Karpas-422 (cell line): Measurements from ENCODE around the gene PIF1. TPM values are rescaled to one million over a fixed set of nuclear protein-coding genes. Genes with fewer than 3 reads are reported as not detected.
A peak's percentile ranks its signal among the peaks of the same experiment; 100 is the strongest.
"Not testable (repeated sequence)": the region's sequence is repeated elsewhere in the genome, so short reads cannot be mapped to it uniquely, and the experiment has no call there.

ENCODE experiments used
- DNase-seq: peaks from one replicate; pipeline ENCODE4 v3.0.0-alpha.2; 2015
- H2AFZ ChIP-seq: fragments of 200-600 bp; sonication (generic); 2 replicates; pipeline ENCODE4 v1.6.1; 2014; ENCODE audit warnings: antibody characterized with exemption, low read length, mixed read lengths
- H3K27ac ChIP-seq: fragments of 200-600 bp; sonication (generic); 2 replicates; pipeline ENCODE4 v1.5.1; 2014; ENCODE audit warnings: mild to moderate bottlenecking, low read length, moderate library complexity
- H3K27me3 ChIP-seq: fragments of 200-600 bp; sonication (generic); 2 replicates; pipeline ENCODE4 v1.6.1; 2014; ENCODE audit warnings: low read length, mixed read lengths
- H3K36me3 ChIP-seq: fragments of 200-600 bp; sonication (generic); 2 replicates; pipeline ENCODE4 v1.6.1; 2014; ENCODE audit warnings: low read length, mixed read lengths; ENCODE audit not compliant: insufficient read depth
- H3K4me1 ChIP-seq: fragments of 200-600 bp; sonication (generic); 2 replicates; pipeline ENCODE4 v1.6.1; 2014; ENCODE audit warnings: mild to moderate bottlenecking, low read length, mixed read lengths
- H3K4me2 ChIP-seq: fragments of 200-600 bp; sonication (generic); 2 replicates; pipeline ENCODE4 v1.6.1; 2014; ENCODE audit warnings: low read length, low read depth, mild to moderate bottlenecking; ENCODE audit not compliant: poor library complexity, severe bottlenecking
- H3K4me3 ChIP-seq: fragments of 200-600 bp; sonication (generic); 2 replicates; pipeline ENCODE4 v1.5.1; 2014; ENCODE audit warnings: mild to moderate bottlenecking, antibody characterized with exemption, low read length, mixed read lengths
- H3K79me2 ChIP-seq: fragments of 200-600 bp; sonication (generic); 2 replicates; pipeline ENCODE4 v1.6.1; 2014; ENCODE audit warnings: mild to moderate bottlenecking, low read length, mixed read lengths
- H3K9ac ChIP-seq: fragments of 200-600 bp; sonication (generic); 2 replicates; pipeline ENCODE4 v1.6.0; 2014; ENCODE audit warnings: low read length
- H3K9me2 ChIP-seq: fragments of 200-600 bp; sonication (generic), shearing (Covaris generic); replicated peaks from 2 replicates; pipeline ENCODE4 v1.6.0; 2014; ENCODE audit warnings: mild to moderate bottlenecking, low read length, moderate library complexity; ENCODE audit not compliant: insufficient read depth
- H3K9me3 ChIP-seq: fragments of 300-700, 200-600 bp; sonication (generic); 2 replicates; pipeline ENCODE4 v1.6.1; 2014; ENCODE audit warnings: low read length, mixed read lengths
- H4K20me1 ChIP-seq: fragments of 200-600 bp; sonication (generic); 2 replicates; pipeline ENCODE4 v1.6.1; 2014; ENCODE audit warnings: mild to moderate bottlenecking, antibody characterized with exemption, low read length, low read depth; ENCODE audit not compliant: insufficient read depth
- total RNA-seq: library from RNA; depleted of rRNA; stranded (reverse); fragments of >200 nt; shearing (Covaris generic); gene quantifications from 2 replicates; pipeline ENCODE4 v1.2.3, GENCODE V29; 2014; ENCODE audit warnings: low replicate concordance

PIF1 gene
- total RNA-seq, 1 experiment from 2014 or later = 18.6 TPM

DNA sequence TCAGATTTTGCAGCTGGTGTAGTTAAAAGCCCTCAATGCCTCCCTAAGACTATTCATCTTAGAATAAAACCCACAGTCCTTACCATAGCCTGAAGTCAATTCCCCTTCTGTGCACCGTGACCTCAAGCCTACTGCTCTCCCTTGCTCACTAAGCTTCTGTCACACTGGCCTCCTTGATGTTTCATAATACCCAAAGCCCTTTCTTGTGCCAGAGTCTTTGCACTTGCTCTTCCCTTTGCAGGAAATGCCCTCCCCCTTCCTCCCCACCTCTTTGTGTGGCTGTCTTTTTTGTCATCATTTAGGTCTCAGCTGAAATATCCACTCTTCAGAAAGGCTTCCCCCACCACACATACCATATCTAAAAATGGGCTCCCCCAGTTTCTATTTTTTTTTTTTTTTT is 12.1 kb upstream of the PIF1 start:
- H3K4me1 ChIP-seq = peaks cover 22% of the 10 kb centered on the region
- no peak overlapping the region for H3K27ac ChIP-seq
- H3K79me2 ChIP-seq = peaks cover 6% of the 10 kb centered on the region; the same call in 1 of the 2 replicates
- no peaks in the 10 kb centered on the region for H3K27me3 ChIP-seq
- H3K9me3 ChIP-seq = no peaks in the 10 kb centered on the region
- no peaks in the 10 kb centered on the region for H3K9me2 ChIP-seq
- no peak overlapping the region for H3K4me3 ChIP-seq
- H3K9ac ChIP-seq = no peak overlapping the region
- no peak overlapping the region for H2AFZ ChIP-seq
- H3K36me3 ChIP-seq = no peaks in the 10 kb centered on the region
- no peaks in the 10 kb centered on the region for H4K20me1 ChIP-seq
- no peak overlapping the region for H3K4me2 ChIP-seq
- DNase-seq = no peak

DNA sequence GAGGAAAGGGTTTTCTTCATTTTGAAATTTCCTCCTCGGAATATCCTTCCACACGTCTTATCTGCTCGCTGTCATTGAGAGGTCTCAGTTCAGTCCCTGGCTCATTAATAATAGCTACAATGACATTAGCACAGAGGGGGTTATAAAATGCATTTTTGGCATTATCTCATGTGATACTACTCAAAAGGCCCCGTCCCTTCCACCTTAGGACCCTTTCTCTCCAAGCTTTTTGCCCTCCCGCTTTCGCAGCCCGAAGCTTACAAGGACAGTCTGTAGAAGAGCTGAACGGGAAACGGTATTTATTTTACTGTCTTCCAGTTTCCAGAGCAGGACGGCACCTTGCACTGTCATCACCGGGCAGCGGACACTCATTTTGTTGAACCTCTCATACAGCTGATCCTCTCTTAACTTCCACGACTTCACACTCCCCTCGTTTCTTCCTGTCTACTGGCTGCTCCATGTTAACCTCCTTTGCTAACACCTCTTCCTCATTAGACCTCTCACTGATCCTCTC is 10.6 kb upstream of the PIF1 start:
- no peaks in the 10 kb centered on the region for H3K79me2 ChIP-seq
- H3K27ac ChIP-seq = no peak overlapping the region
- H3K4me1 ChIP-seq = peaks cover 15% of the 10 kb centered on the region

DNA sequence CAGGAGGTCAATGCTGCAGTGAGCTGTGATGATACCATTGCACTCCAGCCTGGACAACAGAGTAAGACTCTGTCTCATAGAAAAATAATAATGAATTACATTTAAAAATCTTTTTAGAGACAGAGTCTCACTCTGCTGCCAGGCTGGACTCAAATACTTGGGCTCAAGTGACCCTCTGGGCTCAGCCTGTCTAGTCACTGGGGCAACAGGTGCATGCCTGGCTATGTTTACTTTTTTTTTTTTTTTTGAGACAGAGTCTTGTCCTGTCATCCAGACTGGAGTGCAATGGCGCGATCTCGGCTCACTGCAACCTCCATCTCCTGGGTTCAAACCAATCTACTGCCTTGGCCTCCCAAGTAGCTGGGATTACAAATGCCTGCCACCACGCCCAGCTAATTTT is 8.2 kb upstream of the PIF1 start:
- H3K36me3 ChIP-seq = no peaks in the 10 kb centered on the region
- no peak overlapping the region for H3K4me3 ChIP-seq

More for the DNA sequence above, 10.6 kb upstream of the PIF1 start:
- no peaks in the 10 kb centered on the region for H3K27me3 ChIP-seq
- peak overlapping the region; percentile 31; the same call in 1 of the 2 replicates for H2AFZ ChIP-seq
- H3K9me2 ChIP-seq = no peaks in the 10 kb centered on the region
- DNase-seq = no peak
- H3K36me3 ChIP-seq = no peaks in the 10 kb centered on the region
- H3K4me2 ChIP-seq = peak overlapping the region; percentile 43
- H3K9me3 ChIP-seq = no peaks in the 10 kb centered on the region
- H4K20me1 ChIP-seq = no peaks in the 10 kb centered on the region
- H3K4me3 ChIP-seq = no peak overlapping the region
- H3K9ac ChIP-seq = peak overlapping the region; percentile 23; the same call in 1 of the 2 replicates

DNA sequence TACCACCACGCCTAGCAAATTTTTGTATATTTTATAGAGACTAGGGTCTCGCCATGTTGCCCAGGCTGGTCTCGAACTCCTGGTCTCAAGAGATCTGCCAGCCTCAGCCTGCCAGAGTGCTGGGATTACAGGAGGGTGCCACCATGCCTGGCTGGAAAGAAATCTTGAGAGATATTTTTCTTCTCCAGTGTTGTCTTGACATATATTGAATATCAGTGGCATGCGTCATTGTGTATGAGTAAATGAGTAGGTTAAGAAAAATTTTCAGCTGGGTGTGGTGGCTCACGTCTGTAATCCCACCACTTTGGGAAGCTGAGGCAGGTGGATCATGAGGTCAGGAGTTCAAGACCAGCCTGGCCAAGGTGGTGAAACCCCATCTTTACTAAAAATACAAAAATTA is 3.5 kb upstream of the PIF1 start:
- Histone ChIP-seq H4K20me1 (no peaks in the 10 kb centered on the region), H3K27me3 (no peaks in the 10 kb centered on the region), H2AFZ (no peak overlapping the region), H3K4me2 (no peak overlapping the region), H3K27ac (no peak overlapping the region), H3K4me3 (no peak overlapping the region), H3K4me1 (peaks cover 17% of the 10 kb centered on the region), H3K9ac (no peak overlapping the region), H3K79me2 (peaks cover 16% of the 10 kb centered on the region; the same call in 1 of the 2 replicates), H3K9me3 (no peaks in the 10 kb centered on the region), H3K9me2 (no peaks in the 10 kb centered on the region), H3K36me3 (no peaks in the 10 kb centered on the region)
- DNase-seq = no peak

More for the DNA sequence above, 8.2 kb upstream of the PIF1 start:
- H3K4me2 ChIP-seq = no peak overlapping the region
- H3K4me1 ChIP-seq = peaks cover 10% of the 10 kb centered on the region
- H2AFZ ChIP-seq = no peak overlapping the region
- no peak overlapping the region for H3K27ac ChIP-seq
- H3K9me2 ChIP-seq = no peaks in the 10 kb centered on the region
- H3K79me2 ChIP-seq = no peaks in the 10 kb centered on the region
- H3K9ac ChIP-seq = no peak overlapping the region
- no peak for DNase-seq
- no peaks in the 10 kb centered on the region for H4K20me1 ChIP-seq
- H3K27me3 ChIP-seq = no peaks in the 10 kb centered on the region
- H3K9me3 ChIP-seq = no peaks in the 10 kb centered on the region

DNA sequence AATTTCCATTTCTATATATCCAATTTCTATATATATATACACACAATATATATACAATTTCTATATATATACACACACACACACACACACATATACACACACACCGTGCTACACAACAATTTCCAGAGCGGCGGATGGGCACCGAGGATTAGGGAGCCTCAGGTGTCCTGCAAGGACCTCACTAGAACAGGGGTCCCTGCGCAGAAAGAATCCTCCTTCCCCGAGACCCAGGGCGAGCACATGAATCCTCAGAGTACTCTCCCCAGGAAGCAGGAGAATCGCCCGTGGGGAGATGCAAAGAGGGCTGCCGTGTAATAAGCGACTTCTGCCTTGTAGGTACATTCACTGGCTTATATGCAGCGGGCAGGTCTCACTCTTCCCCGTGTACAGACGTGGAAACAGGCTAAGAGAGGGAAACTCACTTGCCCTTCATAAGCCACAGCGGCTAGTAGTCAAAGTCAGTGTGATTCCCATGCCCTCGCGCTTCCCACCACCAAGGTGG is 467 bp downstream of the PIF1 start:
- Histone ChIP-seq H3K4me1 (peaks cover 28% of the 10 kb centered on the region), H3K9me2 (no peaks in the 10 kb centered on the region), H3K4me3 (peak overlapping the region; percentile 83), H3K9me3 (no peaks in the 10 kb centered on the region), H3K79me2 (peaks cover 30% of the 10 kb centered on the region), H3K9ac (peak overlapping the region; percentile 79), H2AFZ (peak overlapping the region; percentile 24; the same call in 1 of the 2 replicates), H3K27me3 (no peaks in the 10 kb centered on the region), H4K20me1 (no peaks in the 10 kb centered on the region), H3K4me2 (peak overlapping the region; percentile 87), H3K27ac (peak overlapping the region; percentile 78), H3K36me3 (peaks cover 15% of the 10 kb centered on the region)
- DNase-seq = peak; percentile 72

DNA sequence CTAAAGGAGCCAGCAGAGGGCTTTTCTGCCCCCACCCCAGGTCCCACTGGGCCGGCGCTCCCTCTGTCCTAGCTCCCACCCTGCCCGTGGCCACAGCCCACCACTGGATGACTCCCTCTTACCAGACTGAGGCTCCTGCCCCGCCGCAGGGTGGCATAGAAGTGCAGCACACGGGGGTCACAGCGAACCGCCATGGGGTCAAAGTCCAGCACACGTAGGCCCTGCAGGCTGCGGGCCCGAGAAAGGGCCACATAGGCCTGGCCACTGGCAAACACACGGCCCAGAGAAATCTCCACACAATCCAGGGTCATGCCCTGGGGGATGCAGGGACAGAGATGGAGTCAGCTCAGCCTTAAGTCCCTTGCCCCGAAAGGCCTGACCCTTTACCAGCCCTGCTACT is 9.0 kb downstream of the PIF1 start:
- no peaks in the 10 kb centered on the region for H3K9me3 ChIP-seq
- peaks cover 10% of the 10 kb centered on the region for H3K36me3 ChIP-seq
- no peak for DNase-seq
- no peaks in the 10 kb centered on the region for H3K27me3 ChIP-seq
- no peaks in the 10 kb centered on the region for H3K79me2 ChIP-seq
- H3K4me1 ChIP-seq = peaks cover 18% of the 10 kb centered on the region
- no peak overlapping the region for H3K27ac ChIP-seq
- H3K4me3 ChIP-seq = no peak overlapping the region
- no peak overlapping the region for H2AFZ ChIP-seq
- no peak overlapping the region for H3K4me2 ChIP-seq
- H3K9me2 ChIP-seq = no peaks in the 10 kb centered on the region
- H3K9ac ChIP-seq = no peak overlapping the region
- no peaks in the 10 kb centered on the region for H4K20me1 ChIP-seq

DNA sequence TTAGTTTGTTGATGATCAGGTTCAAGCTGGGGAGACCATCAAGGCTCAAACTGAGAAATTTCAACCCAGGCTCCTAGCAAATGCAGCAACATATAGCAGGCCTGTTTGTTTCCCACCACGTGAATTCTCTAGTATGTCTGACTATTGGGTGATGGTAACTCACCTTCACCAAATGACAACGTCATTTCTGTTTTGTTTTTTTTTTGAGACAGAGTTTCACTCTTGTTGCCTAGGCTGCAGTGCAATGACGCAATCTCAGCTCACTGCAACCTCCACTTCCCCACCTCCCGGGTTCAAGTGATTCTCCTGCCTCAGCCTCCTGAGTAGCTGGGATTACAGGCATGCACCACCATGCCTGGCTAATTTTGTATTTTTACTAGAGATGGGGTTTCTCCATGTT is 10.5 kb downstream of the PIF1 start:
- H3K9me3 ChIP-seq, H4K20me1 ChIP-seq, H3K79me2 ChIP-seq, H2AFZ ChIP-seq, H3K4me3 ChIP-seq, H3K9me2 ChIP-seq, H3K9ac ChIP-seq, H3K27me3 ChIP-seq, H3K36me3 ChIP-seq, DNase-seq, H3K4me2 ChIP-seq, H3K27ac ChIP-seq: not testable (repeated sequence)
- H3K4me1 ChIP-seq = peaks cover 18% of the 10 kb centered on the region

DNA sequence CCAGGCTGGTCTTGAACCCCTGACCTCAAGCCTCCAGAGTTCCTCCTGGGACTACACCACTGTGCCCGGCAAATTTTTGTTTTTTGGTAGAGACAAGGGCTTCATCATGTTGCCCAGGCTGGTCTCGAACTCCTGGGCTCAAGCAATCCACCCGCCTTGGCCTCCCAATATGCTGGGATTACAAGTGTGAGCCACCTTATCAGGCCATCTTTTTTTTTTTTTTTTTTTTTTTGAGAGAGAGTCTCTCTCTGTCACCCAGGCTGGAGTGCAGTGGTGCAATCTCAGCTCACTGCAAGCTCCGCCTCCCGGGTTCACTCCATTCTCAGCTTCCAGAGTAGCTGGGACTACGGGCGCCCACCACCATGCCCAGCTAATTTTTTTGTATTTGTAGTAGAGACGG is 11.2 kb downstream of the PIF1 start:
- H3K4me3 ChIP-seq, H2AFZ ChIP-seq, H3K79me2 ChIP-seq, H4K20me1 ChIP-seq, DNase-seq, H3K36me3 ChIP-seq, H3K9me3 ChIP-seq, H3K27me3 ChIP-seq, H3K9me2 ChIP-seq, H3K27ac ChIP-seq, H3K4me2 ChIP-seq, H3K9ac ChIP-seq: not testable (repeated sequence)
- H3K4me1 ChIP-seq = peaks cover 18% of the 10 kb centered on the region
